ENCODE data around the gene NAXE. TPM values are rescaled to one million over a fixed set of nuclear protein-coding genes. Genes with fewer than 3 reads are reported as not detected.

The NAXE gene
- total RNA-seq, 1 experiment from 2014 or later, result 106 TPM

Other genes with a start within 250 kb of the NAXE start
- not detected in 2 replicates for gene RHBG, start 222.6 kb upstream of the NAXE start, total RNA-seq (2014; rRNA removed; shearing (Covaris generic))
- 21.6 and 27.9 TPM in 2 replicates for gene MEF2D, start 91.0 kb upstream of the NAXE start, total RNA-seq (2014; rRNA removed; shearing (Covaris generic))
- gene IQGAP3, start 19.2 kb upstream of the NAXE start, total RNA-seq (2014; rRNA removed; shearing (Covaris generic)), result 39.5 and 41.8 TPM in 2 replicates
- not detected in 2 replicates for gene TTC24, start 12.1 kb upstream of the NAXE start, total RNA-seq (2014; rRNA removed; shearing (Covaris generic))
- gene GPATCH4, start 9.7 kb downstream of the NAXE start, total RNA-seq (2014; rRNA removed; shearing (Covaris generic)), result 42.5 and 52.7 TPM in 2 replicates
- not detected in 2 replicates for gene HAPLN2, start 27.6 kb downstream of the NAXE start, total RNA-seq (2014; rRNA removed; shearing (Covaris generic))
- gene BCAN, start 50.3 kb downstream of the NAXE start, total RNA-seq (2014; rRNA removed; shearing (Covaris generic)), result 0.03 TPM in 1 of 2 replicates, not detected in the other
- 0.03 and 0.13 TPM in 2 replicates for gene NES, start 85.6 kb downstream of the NAXE start, total RNA-seq (2014; rRNA removed; shearing (Covaris generic))
- gene CRABP2, start 113.8 kb downstream of the NAXE start, total RNA-seq (2014; rRNA removed; shearing (Covaris generic)), result 6.0 and 8.6 TPM in 2 replicates
- 10.9 and 15.7 TPM in 2 replicates for gene METTL25B, start 136.7 kb downstream of the NAXE start, total RNA-seq (2014; rRNA removed; shearing (Covaris generic))
- 27.6 and 39.8 TPM in 2 replicates for gene ISG20L2, start 137.0 kb downstream of the NAXE start, total RNA-seq (2014; rRNA removed; shearing (Covaris generic))
- gene MRPL24, start 149.3 kb downstream of the NAXE start, total RNA-seq (2014; rRNA removed; shearing (Covaris generic)), result 163 and 192 TPM in 2 replicates
- gene HDGF, start 159.9 kb downstream of the NAXE start, total RNA-seq (2014; rRNA removed; shearing (Covaris generic)), result 522 and 576 TPM in 2 replicates
- gene PRCC, start 175.8 kb downstream of the NAXE start, total RNA-seq (2014; rRNA removed; shearing (Covaris generic)), result 69.5 and 122 TPM in 2 replicates
- gene SH2D2A, start 225.1 kb downstream of the NAXE start, total RNA-seq (2014; rRNA removed; shearing (Covaris generic)), result 4.6 and 8.2 TPM in 2 replicates